ENCODE data around the gene CXCL13.
"Not testable (repeated sequence)": the region's sequence is repeated elsewhere in the genome, so short reads cannot be mapped to it uniquely, and the experiment has no call there.

DNA sequence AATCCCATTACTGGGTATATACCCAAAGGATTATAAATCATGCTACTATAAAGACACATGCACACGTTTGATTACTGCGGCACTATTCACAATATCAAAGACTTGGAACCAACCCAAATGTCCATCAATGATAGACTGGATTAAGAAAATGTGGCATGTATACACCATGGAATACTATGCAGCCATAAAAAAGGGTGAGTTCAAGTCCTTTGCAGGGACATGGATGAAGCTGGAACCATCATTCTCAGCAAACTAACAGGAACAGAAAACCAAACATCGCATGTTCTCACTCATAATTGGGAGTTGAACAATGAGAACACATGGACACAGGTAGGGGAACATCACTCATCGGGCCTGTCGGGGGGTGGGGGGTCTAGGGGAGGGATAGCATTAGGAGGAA, 54.7 kb downstream of the CXCL13 start:
- TF ChIP-seq EZH2 (IDR thresholded peaks at IDR 0.05) = not testable (repeated sequence)
- TF ChIP-seq, protein P1, sequence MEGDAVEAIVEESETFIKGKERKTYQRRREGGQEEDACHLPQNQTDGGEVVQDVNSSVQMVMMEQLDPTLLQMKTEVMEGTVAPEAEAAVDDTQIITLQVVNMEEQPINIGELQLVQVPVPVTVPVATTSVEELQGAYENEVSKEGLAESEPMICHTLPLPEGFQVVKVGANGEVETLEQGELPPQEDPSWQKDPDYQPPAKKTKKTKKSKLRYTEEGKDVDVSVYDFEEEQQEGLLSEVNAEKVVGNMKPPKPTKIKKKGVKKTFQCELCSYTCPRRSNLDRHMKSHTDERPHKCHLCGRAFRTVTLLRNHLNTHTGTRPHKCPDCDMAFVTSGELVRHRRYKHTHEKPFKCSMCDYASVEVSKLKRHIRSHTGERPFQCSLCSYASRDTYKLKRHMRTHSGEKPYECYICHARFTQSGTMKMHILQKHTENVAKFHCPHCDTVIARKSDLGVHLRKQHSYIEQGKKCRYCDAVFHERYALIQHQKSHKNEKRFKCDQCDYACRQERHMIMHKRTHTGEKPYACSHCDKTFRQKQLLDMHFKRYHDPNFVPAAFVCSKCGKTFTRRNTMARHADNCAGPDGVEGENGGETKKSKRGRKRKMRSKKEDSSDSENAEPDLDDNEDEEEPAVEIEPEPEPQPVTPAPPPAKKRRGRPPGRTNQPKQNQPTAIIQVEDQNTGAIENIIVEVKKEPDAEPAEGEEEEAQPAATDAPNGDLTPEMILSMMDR (IDR thresholded peaks at IDR 0.05) = not testable (repeated sequence)

Measured in neural progenitor cell (in vitro differentiated cells).